GM12878 (cell line): ENCODE results near the gene NTSR1. TPM values are rescaled to one million over a fixed set of nuclear protein-coding genes. Genes with fewer than 3 reads are reported as not detected.

ENCODE experiments used
- ATAC-seq: fragments of 200-7000 bp; cut with Tn5 transposase; 3 replicates; pipeline ENCODE4 v1.9.1; 2020; ENCODE audit warnings: mild to moderate bottlenecking, moderate library complexity
- BruUV-seq: library from RNA; stranded (reverse); fragments of 400-500 nt; replicated peaks from 2 replicates; lab custom pipeline; 2021; lab: Mats Ljungman, UMichigan
- CTCF ChIA-PET: fragments of 300-600 bp; sonication (Branson Sonifier 250); formaldehyde crosslinking; extraction: SDS; loops from one replicate; lab custom pipeline; 2021; ENCODE audit warnings: inconsistent platforms; lab: Yijun Ruan, JAX
- POLR2A ChIA-PET: fragments of 350-600 bp; formaldehyde crosslinking; extraction: SDS; loops from one replicate; lab custom pipeline; 2021; ENCODE audit warnings: inconsistent platforms; lab: Charles Lee
- RAD21 ChIA-PET: fragments of 300-600 bp; sonication (Branson Sonifier 250); formaldehyde crosslinking; loops from one replicate; lab custom pipeline; 2023; ENCODE audit warnings: antibody characterized with exemption; ENCODE audit not compliant: unreplicated experiment; lab: Charles Lee
- SMC1A ChIA-PET: fragments of 300-600 bp; sonication (Branson Sonifier 250); formaldehyde crosslinking; loops from one replicate; lab custom pipeline; 2023; ENCODE audit not compliant: unreplicated experiment, uncharacterized antibody; lab: Charles Lee
- DNase-seq: peaks from one replicate; pipeline ENCODE4 v3.0.0-alpha.2; 2011; ENCODE audit warnings: low read depth, low spot score
- FAIRE-seq: peaks from 3 replicates; lab custom pipeline; 2011; peaks lifted over from hg19 to GRCh38; lab: Jason Lieb, UNC
- H2AFZ ChIP-seq: 2 replicates; pipeline ENCODE4 v1.6.0; 2011; ENCODE audit warnings: low read depth, low read length, control low read depth; ENCODE audit not compliant: control insufficient read depth
- H3K27ac ChIP-seq: 2 replicates; pipeline ENCODE4 v1.5.1; 2011; ENCODE audit warnings: control low read depth; ENCODE audit not compliant: control insufficient read depth, insufficient read depth
- H3K27me3 ChIP-seq, 2 experiments: replicated peaks in 1 of 2; 2 replicates each; pipeline versions ENCODE4 v1.6.0 to v1.6.1; 2011; ENCODE audit warnings: low read length in 1 of 2; ENCODE audit not compliant: control insufficient read depth in 2 of 2, insufficient read depth in 2 of 2
- H3K36me3 ChIP-seq, 2 experiments: 2 replicates each; pipeline ENCODE4 v1.5.1; 2011; ENCODE audit warnings: low read length in 1 of 2; ENCODE audit not compliant: control insufficient read depth in 2 of 2, insufficient read depth in 2 of 2
- H3K4me1 ChIP-seq: 2 replicates; pipeline ENCODE4 v1.6.1; 2011; ENCODE audit warnings: mild to moderate bottlenecking, low read length, moderate library complexity, mixed read lengths; ENCODE audit not compliant: control insufficient read depth, insufficient read depth
- H3K4me2 ChIP-seq: 2 replicates; pipeline ENCODE4 v1.6.0; 2011; ENCODE audit warnings: control low read depth; ENCODE audit not compliant: control insufficient read depth, insufficient read depth
- H3K4me3 ChIP-seq: fragments of 200-600 bp; sonication (generic); 2 replicates; pipeline ENCODE4 v1.5.1; 2016
- H3K79me2 ChIP-seq: 2 replicates; pipeline ENCODE4 v1.6.0; 2011; ENCODE audit warnings: low read length; ENCODE audit not compliant: control insufficient read depth, insufficient read depth
- H3K9ac ChIP-seq: 2 replicates; pipeline ENCODE4 v1.8.0; 2011; ENCODE audit warnings: low read length, control low read depth, mixed read lengths; ENCODE audit not compliant: control insufficient read depth, insufficient read depth
- H3K9me3 ChIP-seq: replicated peaks from 3 replicates; pipeline ENCODE4 v1.5.1; 2011; ENCODE audit warnings: mild to moderate bottlenecking, low read length; ENCODE audit not compliant: control insufficient read depth, insufficient read depth
- H4K20me1 ChIP-seq: 2 replicates; pipeline ENCODE4 v1.6.0; 2011; ENCODE audit not compliant: control insufficient read depth, insufficient read depth
- CHD4 ChIP-seq: fragments of 200-600 bp; sonication (generic); IDR thresholded peaks from 2 replicates; pipeline ENCODE4 v1.6.1; 2016; ENCODE audit warnings: mild to moderate bottlenecking
- SMARCA5 ChIP-seq: fragments of 450-650 bp; IDR thresholded peaks from 2 replicates; pipeline ENCODE4 v1.6.1; 2017; ENCODE audit warnings: mild to moderate bottlenecking
- ZNF384 ChIP-seq: IDR thresholded peaks from 2 replicates; pipeline ENCODE4 v1.6.1; 2012; ENCODE audit warnings: low read depth, mild to moderate bottlenecking, low read length, improper control_type of control experiment, borderline replicate concordance
- ZNF687 ChIP-seq: fragments of 450-650 bp; IDR thresholded peaks from 2 replicates; pipeline ENCODE4 v1.6.1; 2017; ENCODE audit warnings: mild to moderate bottlenecking, moderate library complexity
- WGBS: methylation state at CpG from one replicate; pipeline ENCODE4 v1.1.6; 2016; ENCODE audit warnings: low lambda C conversion rate; ENCODE audit not compliant: insufficient replicate concordance, insufficient coverage; ENCODE audit errors: missing lambda C conversion rate; 5-methylcytosine and 5-hydroxymethylcytosine counted together
- in situ Hi-C: fragments of 300-500 bp; cut with MboI; formaldehyde crosslinking; loops from 9 replicates; pipeline ENCODE4 v1.14.3; 2018; ENCODE audit warnings: mixed read lengths
- intact Hi-C: fragments of 100-400 bp; cut with micrococcal nuclease; formaldehyde crosslinking; loops from one replicate; pipeline ENCODE4 v1.14.2; 2022; ENCODE audit not compliant: unreplicated experiment
- polyA plus RNA-seq, 11 experiments: library from polyadenylated mRNA; depleted of rRNA in 4 of 11; unstranded in 6 of 11; stranded (reverse) in 5 of 11; fragments of >200 nt; fragmentation: Nextera tagmentation in 4 of 11; fragmentation: Illumina TruSeq in 1 of 11; extraction: Ambion mirVana in 4 of 11; extraction: Trizol in 1 of 11; gene quantifications; 1 replicate in 1 of 11; 2 replicates in 10 of 11; pipeline versions ENCODE4 v1.2.1 to v1.2.3, GENCODE V29; 2011 to 2016; ENCODE audit warnings: inconsistent platforms in 2 of 11, missing spikeins in 2 of 11, low read depth in 1 of 11
- total RNA-seq, 4 experiments: library from RNA; depleted of rRNA in 3 of 4; stranded (reverse); fragments of >200 nt in 3 of 4; fragmentation: Illumina TruSeq in 1 of 4; extraction: Trizol in 1 of 4; gene quantifications; 2 replicates each; pipeline versions ENCODE4 v1.2.1 to v1.2.3, GENCODE V29; 2013 to 2021
- TF ChIP-seq, protein P1 (sequence below): IDR thresholded peaks from 2 replicates; pipeline ENCODE4 v1.6.1; 2011; ENCODE audit warnings: mild to moderate bottlenecking, low read depth, low read length, moderate library complexity; ENCODE audit not compliant: insufficient replicate concordance
- TF ChIP-seq, protein P2 (sequence below): fragments of 450-650 bp; conservative IDR thresholded peaks from 2 replicates; pipeline ENCODE4 v1.6.1; 2017; ENCODE audit warnings: mild to moderate bottlenecking, moderate library complexity
- TF ChIP-seq, protein P3 (sequence below): fragments of 450-650 bp; IDR thresholded peaks from 2 replicates; pipeline ENCODE4 v1.6.1; 2018; ENCODE audit warnings: mild to moderate bottlenecking, low read depth, moderate library complexity; ENCODE audit not compliant: partially characterized antibody

Gene NTSR1
- total and polyA plus RNA-seq, 10 of the 15 experiments (the other 5 are each of a cell fraction or from before 2014, with no cell fraction given) = not detected

GRCh38 chr20:62793757-62794006 is 85.0 kb downstream of the NTSR1 start (continued):
- no peak for TF ChIP-seq ZNF687
- TF ChIP-seq CHD4 = no peak

GRCh38 chr20:62794007-62794724 is 85.5 kb downstream of the NTSR1 start:
- CTCF ChIA-PET = interaction anchor here (0.6 to 5.0 kb wide), 10 partner anchors 9 to 492 kb away, joined by 3 to 43 read pairs (median 4); partner anchors contain the start of gene ADRM1
- Histone ChIP-seq H3K4me1 (peaks cover 19% of the 10 kb centered on the region), H3K36me3 (peaks cover 2 to 4% of the 10 kb centered on the region in 2 experiments), H4K20me1 (no peaks in the 10 kb centered on the region), H3K79me2 (peaks cover 7% of the 10 kb centered on the region), H3K4me3 (peak overlapping the region; percentile 76), H3K27ac (peak overlapping the region; percentile 71), H3K9me3 (no peaks in the 10 kb centered on the region), H3K27me3 (peaks cover 0 to 1% of the 10 kb centered on the region in 2 experiments; a peak in 2 of 4 replicates), H3K4me2 (peak overlapping the region; percentile 98), H3K9ac (peak overlapping the region; percentile 74), H2AFZ (peak overlapping the region; percentile 94)
- SMC1A ChIA-PET = interaction anchor here (0.7 to 1.5 kb wide), 7 partner anchors 9 to 384 kb away, joined by 3 to 14 read pairs (median 4); no protein-coding TSS in a partner anchor
- in situ Hi-C loops = loop anchor here (5.0 to 10.0 kb wide), 3 partner anchors 139 to 292 kb away; no protein-coding TSS in a partner anchor
- ATAC-seq (peak; percentile 89), DNase-seq (peak; percentile 79), FAIRE-seq (peak; percentile 82)
- BruUV-seq = no TSS peak
- RAD21 ChIA-PET = interaction anchor here (0.7 to 2.1 kb wide), 19 partner anchors 10 to 783 kb away, joined by 3 to 12 read pairs (median 4); partner anchors contain the start of gene OGFR
- WGBS = 2% methylated on average over 40 of the region's 69 CpGs
- POLR2A ChIA-PET = interaction anchor here (0.5 to 3.1 kb wide), 12 partner anchors 11 to 454 kb away, joined by 3 to 19 read pairs (median 5); partner anchors contain the start of genes OGFR and SLCO4A1
- intact Hi-C loops = loop anchor here (2.0 to 5.0 kb wide), 3 partner anchors 175 to 492 kb away; partner anchors contain the start of genes ADRM1 and CABLES2
- no peak for TF ChIP-seq ZNF384
- peak; percentile 82 for TF ChIP-seq SMARCA5
- TF ChIP-seq, protein P1, sequence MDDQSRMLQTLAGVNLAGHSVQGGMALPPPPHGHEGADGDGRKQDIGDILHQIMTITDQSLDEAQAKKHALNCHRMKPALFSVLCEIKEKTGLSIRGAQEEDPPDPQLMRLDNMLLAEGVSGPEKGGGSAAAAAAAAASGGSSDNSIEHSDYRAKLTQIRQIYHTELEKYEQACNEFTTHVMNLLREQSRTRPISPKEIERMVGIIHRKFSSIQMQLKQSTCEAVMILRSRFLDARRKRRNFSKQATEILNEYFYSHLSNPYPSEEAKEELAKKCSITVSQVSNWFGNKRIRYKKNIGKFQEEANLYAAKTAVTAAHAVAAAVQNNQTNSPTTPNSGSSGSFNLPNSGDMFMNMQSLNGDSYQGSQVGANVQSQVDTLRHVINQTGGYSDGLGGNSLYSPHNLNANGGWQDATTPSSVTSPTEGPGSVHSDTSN = peak; percentile 11
- TF ChIP-seq, protein P2, sequence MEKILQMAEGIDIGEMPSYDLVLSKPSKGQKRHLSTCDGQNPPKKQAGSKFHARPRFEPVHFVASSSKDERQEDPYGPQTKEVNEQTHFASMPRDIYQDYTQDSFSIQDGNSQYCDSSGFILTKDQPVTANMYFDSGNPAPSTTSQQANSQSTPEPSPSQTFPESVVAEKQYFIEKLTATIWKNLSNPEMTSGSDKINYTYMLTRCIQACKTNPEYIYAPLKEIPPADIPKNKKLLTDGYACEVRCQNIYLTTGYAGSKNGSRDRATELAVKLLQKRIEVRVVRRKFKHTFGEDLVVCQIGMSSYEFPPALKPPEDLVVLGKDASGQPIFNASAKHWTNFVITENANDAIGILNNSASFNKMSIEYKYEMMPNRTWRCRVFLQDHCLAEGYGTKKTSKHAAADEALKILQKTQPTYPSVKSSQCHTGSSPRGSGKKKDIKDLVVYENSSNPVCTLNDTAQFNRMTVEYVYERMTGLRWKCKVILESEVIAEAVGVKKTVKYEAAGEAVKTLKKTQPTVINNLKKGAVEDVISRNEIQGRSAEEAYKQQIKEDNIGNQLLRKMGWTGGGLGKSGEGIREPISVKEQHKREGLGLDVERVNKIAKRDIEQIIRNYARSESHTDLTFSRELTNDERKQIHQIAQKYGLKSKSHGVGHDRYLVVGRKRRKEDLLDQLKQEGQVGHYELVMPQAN = 0 out of 2 replicates have a peak, but pooled peaks have one; percentile 49
- TF ChIP-seq, protein P3, sequence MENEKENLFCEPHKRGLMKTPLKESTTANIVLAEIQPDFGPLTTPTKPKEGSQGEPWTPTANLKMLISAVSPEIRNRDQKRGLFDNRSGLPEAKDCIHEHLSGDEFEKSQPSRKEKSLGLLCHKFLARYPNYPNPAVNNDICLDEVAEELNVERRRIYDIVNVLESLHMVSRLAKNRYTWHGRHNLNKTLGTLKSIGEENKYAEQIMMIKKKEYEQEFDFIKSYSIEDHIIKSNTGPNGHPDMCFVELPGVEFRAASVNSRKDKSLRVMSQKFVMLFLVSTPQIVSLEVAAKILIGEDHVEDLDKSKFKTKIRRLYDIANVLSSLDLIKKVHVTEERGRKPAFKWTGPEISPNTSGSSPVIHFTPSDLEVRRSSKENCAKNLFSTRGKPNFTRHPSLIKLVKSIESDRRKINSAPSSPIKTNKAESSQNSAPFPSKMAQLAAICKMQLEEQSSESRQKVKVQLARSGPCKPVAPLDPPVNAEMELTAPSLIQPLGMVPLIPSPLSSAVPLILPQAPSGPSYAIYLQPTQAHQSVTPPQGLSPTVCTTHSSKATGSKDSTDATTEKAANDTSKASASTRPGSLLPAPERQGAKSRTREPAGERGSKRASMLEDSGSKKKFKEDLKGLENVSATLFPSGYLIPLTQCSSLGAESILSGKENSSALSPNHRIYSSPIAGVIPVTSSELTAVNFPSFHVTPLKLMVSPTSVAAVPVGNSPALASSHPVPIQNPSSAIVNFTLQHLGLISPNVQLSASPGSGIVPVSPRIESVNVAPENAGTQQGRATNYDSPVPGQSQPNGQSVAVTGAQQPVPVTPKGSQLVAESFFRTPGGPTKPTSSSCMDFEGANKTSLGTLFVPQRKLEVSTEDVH = no peak
